HCT116 (cell line): ENCODE data around the gene DMD.

Source experiments
- CTCF ChIP-seq, 3 experiments: fragments of 200-600 bp in 1 of 3; sonication (generic) in 1 of 3; IDR thresholded peaks in 2 of 3; conservative IDR thresholded peaks in 1 of 3; 2 replicates each; pipeline ENCODE4 v1.5.1; 2012 to 2017; ENCODE audit warnings: low read depth in 2 of 3, low read length in 2 of 3, antibody characterized with exemption in 1 of 3, borderline replicate concordance in 1 of 3, control low read depth in 1 of 3, mild to moderate bottlenecking in 1 of 3, mixed read lengths in 1 of 3, mixed run types in 1 of 3, moderate library complexity in 1 of 3; ENCODE audit not compliant: insufficient read depth in 1 of 3
- POLR2A ChIP-seq: IDR thresholded peaks from 2 replicates; pipeline ENCODE4 v1.7.0; 2011; ENCODE audit warnings: borderline replicate concordance; ENCODE audit not compliant: insufficient read depth, insufficient read length; ENCODE audit errors: extremely low read depth
- POLR2AphosphoS5 ChIP-seq: IDR thresholded peaks from 2 replicates; pipeline ENCODE4 v1.6.1; 2011; ENCODE audit warnings: mild to moderate bottlenecking, low read depth, low read length, moderate library complexity
- RAD21 ChIP-seq: IDR thresholded peaks from 2 replicates; pipeline ENCODE4 v1.6.1; 2012; ENCODE audit warnings: low read depth, mild to moderate bottlenecking
- REST ChIP-seq: IDR thresholded peaks from 2 replicates; pipeline ENCODE4 v1.6.1; 2012; ENCODE audit warnings: low read depth

DNA sequence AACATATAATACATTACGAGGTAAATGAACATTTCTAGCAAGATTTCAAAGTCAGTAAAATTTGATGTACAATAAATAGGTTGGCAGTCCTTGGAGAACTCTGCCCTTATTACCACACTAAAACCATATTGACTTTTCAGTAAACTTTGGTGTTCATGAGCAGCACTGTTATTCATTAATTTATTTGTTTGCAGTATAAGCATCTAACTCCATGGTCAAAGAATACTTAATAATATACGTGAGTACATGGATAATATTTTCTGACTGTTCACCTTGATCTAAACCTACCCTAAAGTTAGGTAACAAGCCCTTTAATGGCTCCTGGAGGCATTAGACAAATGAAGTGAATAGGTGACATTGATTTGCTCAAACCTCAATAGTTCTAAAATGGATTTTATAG is 1322.3 kb downstream of the DMD start:
- TF ChIP-seq REST (no peak), CTCF (IDR thresholded peaks at IDR 0.05 in 2 of 3, conservative IDR thresholded peaks at IDR 0.05 in 1 of 3; ENCODE audit: borderline replicate concordance in 1 of 3, insufficient read depth in 1 of 3, low read depth in 2 of 3, low read length in 2 of 3) (no peak), POLR2A (no peak), POLR2AphosphoS5 (no peak), RAD21 (no peak)
